CD4-positive, alpha-beta memory T cell (primary cell): ENCODE measurements around the gene CAPN10. TPM values are rescaled to one million over a fixed set of nuclear protein-coding genes. Genes with fewer than 3 reads are reported as not detected.
A peak's percentile ranks its signal among the peaks of the same experiment; 100 is the strongest.

Experiments
- CTCF ChIA-PET: fragments of 350-600 bp; sonication (Branson Sonifier 250); formaldehyde crosslinking; loops from one replicate; lab custom pipeline; 2021; ENCODE audit warnings: inconsistent platforms; ENCODE audit not compliant: partially characterized antibody; lab: Charles Lee
- POLR2A ChIA-PET: fragments of 350-600 bp; sonication (Branson Sonifier 250); formaldehyde crosslinking; loops from one replicate; lab custom pipeline; 2021; ENCODE audit not compliant: partially characterized antibody; lab: Charles Lee
- DNase-seq, 5 donors: peaks; one replicate each; pipeline versions ENCODE4 v3.0.0 to v3.0.0-alpha.2; 2020 to 2022; ENCODE audit warnings: mixed read lengths in 1 of 5
- H3K27ac ChIP-seq: one replicate; pipeline ENCODE4 v1.7.0; 2013; ENCODE audit warnings: low read depth, low read length
- H3K27me3 ChIP-seq: 2 replicates; pipeline ENCODE4 v1.7.0; 2013; ENCODE audit warnings: mild to moderate bottlenecking, low read length, moderate library complexity; ENCODE audit not compliant: insufficient read depth
- H3K36me3 ChIP-seq: 2 replicates; pipeline ENCODE4 v1.7.0; 2013; ENCODE audit warnings: mild to moderate bottlenecking, low read length, moderate library complexity; ENCODE audit not compliant: insufficient read depth
- H3K4me1 ChIP-seq: 2 replicates; pipeline ENCODE4 v1.7.0; 2013; ENCODE audit warnings: mild to moderate bottlenecking, low read length, moderate library complexity; ENCODE audit not compliant: insufficient read depth
- H3K4me3 ChIP-seq, 2 donors: one replicate each; pipeline ENCODE4 v1.7.0; 2013; ENCODE audit warnings: low read length in 2 of 2, mild to moderate bottlenecking in 1 of 2
- H3K9me3 ChIP-seq, 2 donors: one replicate each; pipeline ENCODE4 v1.7.0; 2013; ENCODE audit warnings: low read length in 2 of 2, control low read depth in 1 of 2; ENCODE audit not compliant: control insufficient read depth in 1 of 2
- H3K27ac Mint-ChIP-seq, 7 donors: one replicate each; pipeline ENCODE4 v1.8.0; 2020 to 2021; ENCODE audit warnings: mixed read lengths in 7 of 7, mild to moderate bottlenecking in 6 of 7, inconsistent platforms in 3 of 7, moderate library complexity in 3 of 7
- H3K27me3 Mint-ChIP-seq, 2 donors: one replicate each; pipeline ENCODE4 v1.8.0; 2020 to 2021; ENCODE audit warnings: mixed read lengths in 2 of 2
- H3K36me3 Mint-ChIP-seq, 2 donors: one replicate each; pipeline ENCODE4 v1.8.0; 2020 to 2021; ENCODE audit warnings: mixed read lengths in 2 of 2, inconsistent platforms in 1 of 2, mild to moderate bottlenecking in 1 of 2
- H3K4me1 Mint-ChIP-seq, 4 donors: one replicate each; pipeline ENCODE4 v1.8.0; 2020 to 2021; ENCODE audit warnings: mixed read lengths in 4 of 4, mild to moderate bottlenecking in 1 of 4
- H3K4me3 Mint-ChIP-seq, 8 donors: one replicate each; pipeline ENCODE4 v1.8.0; 2020 to 2021; ENCODE audit warnings: mixed read lengths in 8 of 8, mild to moderate bottlenecking in 7 of 8, moderate library complexity in 6 of 8, inconsistent platforms in 3 of 8
- H3K9me3 Mint-ChIP-seq, 8 donors: one replicate each; pipeline ENCODE4 v1.8.0; 2020 to 2021; ENCODE audit warnings: mixed read lengths in 8 of 8, mild to moderate bottlenecking in 5 of 8, inconsistent platforms in 3 of 8, moderate library complexity in 1 of 8
- intact Hi-C: fragments of 100-400 bp; cut with micrococcal nuclease; formaldehyde crosslinking; loops from one replicate; pipeline ENCODE4 v1.15.1; 2023
- polyA plus RNA-seq, 2 donors: library from polyadenylated mRNA; unstranded; fragments of 300-500 nt; fragmentation: Illumina TruSeq; gene quantifications; one replicate each; pipeline ENCODE4 v1.2.3, GENCODE V29; 2021
- total RNA-seq, 2 experiments: library from RNA; stranded (reverse); gene quantifications; one replicate each; pipeline ENCODE4 v1.2.3, GENCODE V29; 2021

The CAPN10 gene
- total and polyA plus RNA-seq, 4 experiments from 2014 or later = 9.9 to 83.0 (median 49.7) TPM

- ChIA-PET POLR2A (no interaction called here), CTCF (no interaction called here)
- Mint-ChIP-seq H3K27me3 (no peaks in the 10 kb centered on the region), H3K36me3 (peaks cover 0 to 5% of the 10 kb centered on the region in 2 donors), H3K27ac (no peak overlapping the region), H3K4me3 (peak overlapping the region in 1 of 8 donors; percentile 23), H3K9me3 (peaks cover 2 to 20% (median 13%) of the 10 kb centered on the region in 8 donors), H3K4me1 (no peaks in the 10 kb centered on the region)
- H3K27me3 ChIP-seq = no peaks in the 10 kb centered on the region
- no peak for DNase-seq
- no peaks in the 10 kb centered on the region for H3K36me3 ChIP-seq
- H3K9me3 ChIP-seq = peaks cover 0 to 7% of the 10 kb centered on the region in 2 donors
- H3K4me3 ChIP-seq = no peak overlapping the region
- H3K4me1 ChIP-seq = no peaks in the 10 kb centered on the region
- intact Hi-C loops = no loop called here
- no peak overlapping the region for H3K27ac ChIP-seq
These were observed 50.8 kb downstream of the CAPN10 start for GRCh38 chr2:240637116-240637900.

GRCh38 chr2:240637901-240638345, 51.4 kb downstream of the CAPN10 start:
- H3K9me3 ChIP-seq = peaks cover 0 to 7% of the 10 kb centered on the region in 2 donors
- Mint-ChIP-seq H3K36me3 (peaks cover 0 to 5% of the 10 kb centered on the region in 2 donors), H3K4me3 (no peak overlapping the region), H3K27ac (peak overlapping the region in 3 of 7 donors; percentile 36 to 48 (median 41)), H3K4me1 (no peaks in the 10 kb centered on the region), H3K9me3 (peaks cover 2 to 20% (median 13%) of the 10 kb centered on the region in 8 donors), H3K27me3 (no peaks in the 10 kb centered on the region)
- no peak for DNase-seq
- no peaks in the 10 kb centered on the region for H3K4me1 ChIP-seq
- H3K36me3 ChIP-seq = no peaks in the 10 kb centered on the region
- ChIA-PET CTCF (no interaction called here), POLR2A (no interaction called here)
- no peak overlapping the region for H3K4me3 ChIP-seq
- intact Hi-C loops = no loop called here
- no peak overlapping the region for H3K27ac ChIP-seq
- H3K27me3 ChIP-seq = no peaks in the 10 kb centered on the region

- no peak for DNase-seq
- H3K27ac Mint-ChIP-seq = peak overlapping the region in 4 of 7 donors; percentile 53 to 83 (median 62)
- no peaks in the 10 kb centered on the region for H3K36me3 Mint-ChIP-seq
- CTCF ChIA-PET = no interaction called here
- no peaks in the 10 kb centered on the region for H3K27me3 ChIP-seq
- POLR2A ChIA-PET = no interaction called here
- intact Hi-C loops = no loop called here
- no peaks in the 10 kb centered on the region for H3K4me1 ChIP-seq
- H3K9me3 Mint-ChIP-seq = peaks cover 0 to 13% (median 6%) of the 10 kb centered on the region in 8 donors
- H3K4me1 Mint-ChIP-seq = no peaks in the 10 kb centered on the region
- no peak overlapping the region for H3K4me3 ChIP-seq
- no peaks in the 10 kb centered on the region for H3K36me3 ChIP-seq
- H3K27me3 Mint-ChIP-seq = no peaks in the 10 kb centered on the region
- H3K4me3 Mint-ChIP-seq = no peak overlapping the region
- H3K9me3 ChIP-seq = peaks cover 0 to 6% of the 10 kb centered on the region in 2 donors
- H3K27ac ChIP-seq = no peak overlapping the region
These were observed 52.1 kb downstream of the CAPN10 start for GRCh38 chr2:240638512-240639160.

- Histone ChIP-seq H3K4me1 (no peaks in the 10 kb centered on the region), H3K4me3 (no peak overlapping the region), H3K9me3 (no peaks in the 10 kb centered on the region), H3K27me3 (no peaks in the 10 kb centered on the region), H3K27ac (no peak overlapping the region), H3K36me3 (no peaks in the 10 kb centered on the region)
- no peak overlapping the region for H3K4me3 Mint-ChIP-seq
- H3K36me3 Mint-ChIP-seq = no peaks in the 10 kb centered on the region
- no peak for DNase-seq
- POLR2A ChIA-PET = no interaction called here
- intact Hi-C loops = no loop called here
- CTCF ChIA-PET = no interaction called here
- H3K27ac Mint-ChIP-seq = peak overlapping the region in 2 of 7 donors; percentile 29 to 43
- no peaks in the 10 kb centered on the region for H3K4me1 Mint-ChIP-seq
- H3K9me3 Mint-ChIP-seq = peaks cover 0 to 5% (median under 1%) of the 10 kb centered on the region in 8 donors
- H3K27me3 Mint-ChIP-seq = no peaks in the 10 kb centered on the region
These were observed 53.0 kb downstream of the CAPN10 start for GRCh38 chr2:240639566-240639965.

GRCh38 chr2:240640939-240641338, 54.4 kb downstream of the CAPN10 start:
- no peak for DNase-seq
- intact Hi-C loops = no loop called here
- Histone ChIP-seq H3K27ac (no peak overlapping the region), H3K27me3 (no peaks in the 10 kb centered on the region), H3K4me3 (no peak overlapping the region), H3K9me3 (no peaks in the 10 kb centered on the region), H3K36me3 (no peaks in the 10 kb centered on the region), H3K4me1 (peaks cover 6% of the 10 kb centered on the region)
- Mint-ChIP-seq H3K9me3 (no peaks in the 10 kb centered on the region), H3K4me3 (no peak overlapping the region), H3K27me3 (no peaks in the 10 kb centered on the region), H3K4me1 (peaks cover under 1 to 5% (median 4%) of the 10 kb centered on the region in 4 donors), H3K36me3 (no peaks in the 10 kb centered on the region), H3K27ac (peak overlapping the region in 2 of 7 donors; percentile 57 to 61)
- POLR2A ChIA-PET = no interaction called here
- CTCF ChIA-PET = no interaction called here

GRCh38 chr2:240642061-240642805, 55.7 kb downstream of the CAPN10 start:
- ChIA-PET CTCF (no interaction called here), POLR2A (no interaction called here)
- Histone ChIP-seq H3K27me3 (no peaks in the 10 kb centered on the region), H3K4me1 (peaks cover 11% of the 10 kb centered on the region), H3K4me3 (no peak overlapping the region), H3K9me3 (no peaks in the 10 kb centered on the region), H3K27ac (no peak overlapping the region), H3K36me3 (no peaks in the 10 kb centered on the region)
- Mint-ChIP-seq H3K4me1 (peaks cover 4 to 10% (median 9%) of the 10 kb centered on the region in 4 donors), H3K27me3 (no peaks in the 10 kb centered on the region), H3K9me3 (no peaks in the 10 kb centered on the region), H3K4me3 (no peak overlapping the region), H3K36me3 (no peaks in the 10 kb centered on the region), H3K27ac (no peak overlapping the region)
- DNase-seq = no peak
- intact Hi-C loops = no loop called here

- Mint-ChIP-seq H3K27ac (no peak overlapping the region), H3K9me3 (no peaks in the 10 kb centered on the region), H3K4me3 (no peak overlapping the region), H3K36me3 (no peaks in the 10 kb centered on the region), H3K27me3 (peaks cover 0 to 5% of the 10 kb centered on the region in 2 donors), H3K4me1 (peaks cover 5 to 10% (median 9%) of the 10 kb centered on the region in 4 donors)
- no peaks in the 10 kb centered on the region for H3K36me3 ChIP-seq
- H3K4me1 ChIP-seq = peaks cover 11% of the 10 kb centered on the region
- H3K27ac ChIP-seq = no peak overlapping the region
- no peaks in the 10 kb centered on the region for H3K9me3 ChIP-seq
- no peak for DNase-seq
- intact Hi-C loops = no loop called here
- CTCF ChIA-PET = no interaction called here
- H3K4me3 ChIP-seq = no peak overlapping the region
- H3K27me3 ChIP-seq = no peaks in the 10 kb centered on the region
- POLR2A ChIA-PET = no interaction called here
These were observed 56.2 kb downstream of the CAPN10 start for GRCh38 chr2:240642806-240643092.
